OCI-LY1 (cell line): ENCODE measurements around the gene PTPRE.

Experiments used
- EZH2 ChIP-seq: fragments of 200-600 bp; sonication (generic), shearing (Covaris generic); IDR thresholded peaks from 2 replicates; pipeline ENCODE4 v1.8.0; 2017; ENCODE audit warnings: borderline replicate concordance, mixed run types, mild to moderate bottlenecking, antibody characterized with exemption, low read length, moderate library complexity, mixed read lengths
- TF ChIP-seq, protein P1 (sequence below): fragments of 200-600 bp; sonication (generic), shearing (Covaris generic); IDR thresholded peaks from 2 replicates; pipeline ENCODE4 v1.5.1; 2017; ENCODE audit warnings: mild to moderate bottlenecking, antibody characterized with exemption, low read length, moderate library complexity, mixed read lengths

DNA sequence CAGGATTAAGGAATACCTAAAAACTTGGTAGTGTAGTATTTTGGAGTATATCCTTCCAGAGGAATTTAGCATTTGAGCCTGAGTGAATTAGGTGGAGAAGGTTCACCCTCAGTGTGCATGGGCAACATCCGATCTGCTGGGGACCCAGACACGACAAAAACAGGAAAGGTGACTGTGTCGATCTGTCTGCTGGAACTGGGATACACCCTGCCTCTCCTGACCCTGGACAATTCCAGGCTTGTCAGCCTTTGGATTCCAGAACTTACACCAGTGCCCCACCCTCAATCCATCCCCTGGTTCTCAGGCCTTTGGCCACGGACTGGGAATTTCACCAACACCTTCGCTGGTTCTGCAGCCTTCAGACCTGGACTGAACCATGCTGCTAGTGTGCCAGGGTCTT is 41.9 kb downstream of the PTPRE start:
- TF ChIP-seq, protein P1, sequence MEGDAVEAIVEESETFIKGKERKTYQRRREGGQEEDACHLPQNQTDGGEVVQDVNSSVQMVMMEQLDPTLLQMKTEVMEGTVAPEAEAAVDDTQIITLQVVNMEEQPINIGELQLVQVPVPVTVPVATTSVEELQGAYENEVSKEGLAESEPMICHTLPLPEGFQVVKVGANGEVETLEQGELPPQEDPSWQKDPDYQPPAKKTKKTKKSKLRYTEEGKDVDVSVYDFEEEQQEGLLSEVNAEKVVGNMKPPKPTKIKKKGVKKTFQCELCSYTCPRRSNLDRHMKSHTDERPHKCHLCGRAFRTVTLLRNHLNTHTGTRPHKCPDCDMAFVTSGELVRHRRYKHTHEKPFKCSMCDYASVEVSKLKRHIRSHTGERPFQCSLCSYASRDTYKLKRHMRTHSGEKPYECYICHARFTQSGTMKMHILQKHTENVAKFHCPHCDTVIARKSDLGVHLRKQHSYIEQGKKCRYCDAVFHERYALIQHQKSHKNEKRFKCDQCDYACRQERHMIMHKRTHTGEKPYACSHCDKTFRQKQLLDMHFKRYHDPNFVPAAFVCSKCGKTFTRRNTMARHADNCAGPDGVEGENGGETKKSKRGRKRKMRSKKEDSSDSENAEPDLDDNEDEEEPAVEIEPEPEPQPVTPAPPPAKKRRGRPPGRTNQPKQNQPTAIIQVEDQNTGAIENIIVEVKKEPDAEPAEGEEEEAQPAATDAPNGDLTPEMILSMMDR: no peak
- TF ChIP-seq EZH2: no peak
